SKM-1 treated with dmso at 0.1 percent for 144 hours (cell line): ENCODE measurements around the gene ERN1.

Experiments used
- DNase-seq: peaks from one replicate; lab custom pipeline; 2025; ENCODE audit not compliant: unreplicated experiment; lab: John Stamatoyannopoulos, UW

Gene ERN1

DNA sequence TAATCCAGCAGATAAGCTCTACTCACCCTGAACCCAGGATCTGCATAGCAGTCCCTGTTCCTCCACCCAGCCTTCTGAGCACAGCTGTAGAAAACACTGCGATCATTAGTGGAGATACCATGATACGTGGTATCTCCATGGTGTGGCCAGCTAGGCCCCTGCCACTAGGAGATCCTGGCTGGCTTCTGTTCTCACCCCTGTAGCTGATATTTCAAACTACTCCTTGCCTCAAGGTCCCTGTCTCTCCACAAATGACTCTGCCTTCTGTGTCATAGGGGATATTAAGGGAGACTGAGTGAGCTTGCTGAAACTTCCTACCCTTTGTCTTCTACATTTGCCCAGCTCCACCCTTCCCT lies 44.3 kb downstream of the ERN1 start:
- no peak for DNase-seq

DNA sequence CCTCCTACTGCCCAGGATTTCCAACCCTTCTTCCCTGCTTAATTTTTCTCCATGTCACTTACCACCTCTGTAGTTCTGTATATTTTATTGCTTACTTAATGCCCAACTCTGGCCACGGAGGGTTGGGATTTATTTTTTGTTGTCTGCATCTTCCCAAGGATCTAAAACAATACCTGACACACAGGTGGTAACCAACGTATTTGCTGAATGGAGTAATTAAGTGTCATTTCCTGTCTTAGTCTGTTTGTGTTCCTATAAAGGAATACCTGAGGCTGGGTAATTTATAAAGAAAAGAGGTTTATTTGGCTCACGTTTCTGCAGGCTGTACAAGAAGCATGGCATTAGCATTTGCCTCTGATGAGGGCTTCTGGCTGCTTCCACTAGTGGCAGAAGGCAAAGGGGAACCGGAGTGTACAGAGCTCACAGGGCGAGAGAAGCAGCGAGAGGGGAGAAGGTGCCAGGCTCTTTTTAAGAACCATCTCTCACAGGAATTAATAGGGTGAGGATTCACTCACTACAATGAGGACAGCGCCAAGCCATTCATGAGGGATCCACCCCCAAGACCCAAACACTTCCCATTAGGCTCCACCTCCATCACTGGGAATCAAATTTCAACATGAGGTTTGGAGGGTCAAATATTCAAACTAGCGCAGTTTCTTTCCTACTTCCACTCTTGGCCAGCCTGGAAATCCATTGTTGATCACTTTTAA lies 44.8 kb downstream of the ERN1 start:
- DNase-seq = no peak

- DNase-seq = no peak
Observed at GRCh38 chr17:64084086-64084939, 45.6 kb downstream of the ERN1 start.

- DNase-seq = no peak
Observed at GRCh38 chr17:64083563-64084085, 46.3 kb downstream of the ERN1 start.

DNA sequence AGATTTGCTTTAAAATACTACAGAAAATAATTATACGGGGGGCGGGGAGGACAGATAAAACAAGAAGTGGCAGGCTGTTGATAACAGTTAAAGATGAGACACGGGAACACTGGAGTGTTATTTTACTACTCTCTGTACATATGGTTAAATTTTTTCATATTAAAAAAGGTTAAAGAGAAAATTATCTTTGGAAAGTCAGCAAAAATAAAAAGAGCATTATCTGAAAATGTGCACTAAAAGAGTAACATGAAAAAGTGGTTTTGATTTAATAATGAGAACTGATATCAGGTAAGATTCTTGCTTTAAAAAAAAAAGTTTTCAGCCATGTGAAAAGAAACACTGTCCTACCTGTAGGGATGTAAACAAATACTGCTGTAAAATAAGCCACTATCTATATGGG lies 46.9 kb downstream of the ERN1 start:
- no peak for DNase-seq

DNA sequence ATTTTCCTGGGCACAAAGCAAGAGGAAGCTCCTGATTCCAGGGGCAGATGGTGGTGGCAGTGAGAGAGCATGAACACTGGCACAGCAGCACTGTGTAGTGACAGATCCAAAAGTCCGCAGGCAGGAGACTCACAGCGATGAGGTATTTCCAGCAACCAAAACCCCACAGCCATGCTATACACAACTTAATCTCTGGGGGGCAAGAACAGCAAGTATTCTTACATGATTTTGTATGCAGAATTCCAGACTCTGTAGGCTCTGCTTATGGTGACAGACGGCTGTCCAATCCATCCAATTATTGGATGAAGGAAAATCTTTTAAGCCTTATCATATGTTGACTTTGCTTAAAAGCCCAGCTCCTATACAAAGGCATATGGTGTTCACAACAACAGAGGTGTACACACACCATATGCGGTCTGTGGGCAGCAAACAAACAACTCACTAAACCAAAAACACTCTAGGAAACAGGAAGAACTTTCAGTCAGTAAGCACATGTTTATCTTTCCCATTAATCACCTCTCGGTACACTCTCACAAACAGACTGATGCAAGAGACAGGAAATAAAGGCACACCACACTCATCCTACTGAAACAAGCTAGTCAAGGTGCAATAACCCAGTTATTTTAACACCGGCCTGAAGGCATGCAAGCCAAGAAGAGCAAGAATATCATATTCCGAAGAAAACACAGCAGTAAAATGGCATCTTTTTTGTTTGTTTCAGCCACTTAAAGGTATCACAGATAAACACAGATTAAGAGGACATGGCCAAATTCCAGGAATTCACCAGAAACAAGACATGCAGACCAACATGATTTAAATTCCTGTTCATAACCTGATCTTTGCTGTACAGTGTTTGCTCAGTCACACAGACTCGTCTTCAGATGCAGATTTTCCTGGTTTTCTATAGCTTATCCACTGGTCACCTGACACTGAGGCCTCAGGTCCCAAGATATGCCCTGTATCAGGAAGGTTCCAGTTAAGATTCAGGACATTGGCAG lies 47.8 kb downstream of the ERN1 start:
- peak; percentile 26 for DNase-seq

- DNase-seq = no peak
Observed at GRCh38 chr17:64080174-64080618, 49.7 kb downstream of the ERN1 start.

DNA sequence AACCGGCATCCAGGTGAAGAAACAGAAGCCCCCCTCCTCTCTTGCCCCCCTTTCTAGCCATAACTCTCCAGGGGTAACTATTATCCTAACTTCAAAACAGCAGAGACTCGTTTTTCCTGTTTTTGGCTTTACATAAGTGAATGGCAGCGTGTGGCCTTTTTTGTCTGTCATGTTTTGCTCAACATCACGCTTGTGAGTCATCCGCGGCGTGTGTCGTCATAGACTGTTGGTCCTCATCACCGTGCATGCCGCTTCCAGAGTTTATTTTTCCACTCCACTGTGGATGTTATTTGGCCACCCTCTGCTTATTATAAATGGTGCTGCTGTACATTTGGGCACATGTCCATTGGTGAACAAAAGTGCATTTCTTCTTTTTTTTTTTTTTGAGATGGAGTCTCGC lies 52.6 kb downstream of the ERN1 start:
- no peak for DNase-seq

GRCh38 chr17:64075913-64076312 lies 54.0 kb downstream of the ERN1 start:
- DNase-seq = no peak

GRCh38 chr17:64074704-64075426 lies 55.1 kb downstream of the ERN1 start:
- peak; percentile 56 for DNase-seq

- DNase-seq = peak; percentile 74
Observed at GRCh38 chr17:64073771-64074703, 55.9 kb downstream of the ERN1 start.

DNA sequence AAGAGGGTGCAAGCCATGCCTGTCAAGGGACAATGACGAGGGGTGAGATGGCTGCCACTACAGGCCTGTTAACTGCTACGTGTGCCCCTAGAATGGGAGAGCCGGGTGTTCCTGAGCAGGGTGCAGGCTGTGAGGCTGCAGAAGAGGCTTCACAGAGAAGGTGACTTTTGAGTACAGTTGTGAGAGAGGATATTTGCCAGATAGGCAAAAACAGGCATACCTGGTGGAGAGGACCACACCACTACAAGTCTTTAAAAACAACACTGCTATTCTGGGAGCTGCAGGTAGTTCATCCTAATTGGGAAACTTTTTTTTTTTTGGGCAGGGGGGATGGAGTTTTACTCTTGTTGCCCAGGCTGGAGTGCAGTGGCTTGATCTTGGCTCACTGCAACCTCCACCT lies 58.8 kb downstream of the ERN1 start:
- DNase-seq = no peak

- no peak for DNase-seq
Observed at GRCh38 chr17:64070213-64070612, 59.7 kb downstream of the ERN1 start.

DNA sequence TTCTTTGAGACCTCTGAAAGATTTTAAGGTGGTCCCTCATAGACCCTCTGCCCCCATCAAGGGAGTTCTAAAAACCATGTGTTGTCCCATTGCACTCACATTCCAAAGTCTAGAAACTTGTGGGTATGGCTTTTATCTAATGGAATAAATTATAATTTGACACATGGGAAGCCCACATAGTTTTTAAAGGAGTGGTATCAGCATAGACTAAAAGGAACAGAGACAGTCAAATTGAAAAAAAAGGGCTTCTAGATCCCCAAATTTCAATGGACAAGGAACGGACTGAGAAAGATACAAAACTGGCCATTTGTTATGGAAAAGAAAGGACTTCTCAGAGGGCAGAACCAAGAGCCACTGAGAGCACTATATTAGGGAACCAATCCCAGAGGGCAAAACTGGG lies 60.8 kb downstream of the ERN1 start:
- no peak for DNase-seq

DNA sequence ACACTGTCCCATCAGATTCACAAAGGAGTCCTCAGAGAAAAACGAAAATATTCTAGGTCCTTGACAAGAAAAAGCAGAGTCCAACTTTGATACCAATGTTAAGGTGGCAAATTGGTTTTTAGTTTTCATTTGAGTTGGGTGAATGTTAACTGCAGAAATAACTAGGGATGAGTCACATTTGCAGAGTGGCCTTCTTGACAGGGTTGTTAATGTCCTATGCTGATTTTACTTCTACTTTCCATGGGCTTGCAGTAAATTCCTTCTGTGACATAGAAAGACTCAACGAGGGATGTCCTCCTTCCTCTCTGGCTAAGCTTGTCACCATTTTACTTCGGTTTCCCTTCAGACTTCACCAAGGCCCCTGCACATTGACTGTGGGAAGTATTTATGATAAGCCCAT lies 62.3 kb downstream of the ERN1 start:
- no peak for DNase-seq

DNA sequence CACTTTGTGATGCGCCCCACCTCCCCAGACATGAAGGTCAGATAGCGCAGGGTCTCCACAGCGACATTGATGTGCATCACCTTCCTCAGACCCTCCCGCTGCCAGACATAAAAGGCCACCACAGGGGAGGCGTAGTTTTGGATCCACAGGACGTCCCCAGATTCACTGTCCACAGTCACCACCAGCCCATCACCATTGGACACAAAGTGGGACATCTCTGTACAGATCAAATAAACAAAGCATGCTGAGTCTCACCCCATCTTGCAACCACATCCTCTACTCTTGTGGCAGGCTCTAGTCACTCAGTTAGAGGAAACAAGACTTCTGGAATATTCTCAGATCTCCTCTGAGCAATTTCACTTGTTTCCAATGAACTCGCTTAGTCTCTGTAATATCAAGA lies 63.2 kb downstream of the ERN1 start:
- DNase-seq = no peak

DNA sequence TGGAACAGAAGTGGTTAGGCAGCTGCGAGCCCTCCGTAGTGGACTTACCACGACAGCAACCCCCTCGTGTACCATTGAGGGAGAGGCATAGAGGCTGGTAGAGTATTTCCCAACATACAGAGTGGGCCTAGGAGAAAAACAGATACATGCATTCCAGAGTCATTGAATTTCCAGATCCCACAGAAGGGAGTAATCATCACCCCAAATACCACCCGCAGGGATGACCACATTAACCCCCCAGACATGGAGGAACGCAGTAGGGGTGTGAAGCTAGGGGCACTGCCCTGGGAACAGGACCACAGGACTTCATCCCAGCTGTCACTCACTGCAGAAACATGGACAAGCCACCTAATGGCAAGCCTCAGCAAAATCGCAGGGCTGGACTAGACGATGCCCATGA lies 64.8 kb downstream of the ERN1 start:
- no peak for DNase-seq

- DNase-seq = no peak
Observed at GRCh38 chr17:64064331-64064730, 65.6 kb downstream of the ERN1 start.

GRCh38 chr17:64063766-64064224 lies 66.1 kb downstream of the ERN1 start:
- DNase-seq = peak; percentile 9
